Nephron (organoid): ENCODE results near the gene CPB1.
A peak's percentile ranks its signal among the peaks of the same experiment; 100 is the strongest.

ENCODE experiments used
- H3K27ac Mint-ChIP-seq, 3 experiments: 2 replicates each; pipeline ENCODE4 v1.8.0; 2020; ENCODE audit warnings: mixed read lengths in 3 of 3, mild to moderate bottlenecking in 2 of 3, moderate library complexity in 1 of 3
- H3K27me3 Mint-ChIP-seq: 2 replicates; pipeline ENCODE4 v1.8.0; 2021; ENCODE audit warnings: low read depth, mild to moderate bottlenecking, moderate library complexity, mixed read lengths
- H3K36me3 Mint-ChIP-seq: 2 replicates; pipeline ENCODE4 v1.8.0; 2020; ENCODE audit warnings: low read depth, mixed read lengths
- H3K4me1 Mint-ChIP-seq: 2 replicates; pipeline ENCODE4 v1.8.0; 2020; ENCODE audit warnings: mixed read lengths
- H3K4me3 Mint-ChIP-seq, 3 experiments: 2 replicates each; pipeline ENCODE4 v1.8.0; 2020; ENCODE audit warnings: mild to moderate bottlenecking in 3 of 3, mixed read lengths in 3 of 3, moderate library complexity in 2 of 3
- H3K9me3 Mint-ChIP-seq: 2 replicates; pipeline ENCODE4 v1.8.0; 2020; ENCODE audit warnings: mixed read lengths
- CTCF ChIP-seq, 3 experiments: fragments of 200-600 bp; sonication (generic); IDR thresholded peaks; one replicate each; pipeline ENCODE4 v1.5.0; 2021; ENCODE audit warnings: antibody characterized with exemption in 3 of 3; ENCODE audit not compliant: unreplicated experiment in 3 of 3

CPB1 gene

GRCh38 chr3:148840451-148840850, 12.8 kb downstream of the CPB1 start:
- Mint-ChIP-seq H3K27ac (peak overlapping the region in 1 of 3 experiments; percentile 67), H3K9me3 (no peaks in the 10 kb centered on the region), H3K4me3 (no peak overlapping the region), H3K36me3 (no peaks in the 10 kb centered on the region), H3K4me1 (peaks cover 9% of the 10 kb centered on the region), H3K27me3 (peaks cover 3% of the 10 kb centered on the region)
- TF ChIP-seq CTCF (IDR thresholded peaks at IDR 0.05; ENCODE audit: unreplicated experiment in 3 of 3), result no peak

- H3K4me3 Mint-ChIP-seq, result no peak overlapping the region
- no peaks in the 10 kb centered on the region for H3K9me3 Mint-ChIP-seq
- no peak for TF ChIP-seq CTCF (IDR thresholded peaks at IDR 0.05; ENCODE audit: unreplicated experiment in 3 of 3)
- H3K4me1 Mint-ChIP-seq, result peaks cover 5% of the 10 kb centered on the region
- H3K27ac Mint-ChIP-seq, result no peak overlapping the region
- peaks cover 3% of the 10 kb centered on the region for H3K27me3 Mint-ChIP-seq
- no peaks in the 10 kb centered on the region for H3K36me3 Mint-ChIP-seq
Observed at GRCh38 chr3:148845756-148846395, 18.3 kb downstream of the CPB1 start.

GRCh38 chr3:148847351-148847750, 19.7 kb downstream of the CPB1 start:
- Mint-ChIP-seq H3K27me3 (peaks cover 3% of the 10 kb centered on the region), H3K27ac (no peak overlapping the region), H3K4me1 (no peaks in the 10 kb centered on the region), H3K4me3 (no peak overlapping the region), H3K9me3 (no peaks in the 10 kb centered on the region), H3K36me3 (no peaks in the 10 kb centered on the region)
- no peak for TF ChIP-seq CTCF (IDR thresholded peaks at IDR 0.05; ENCODE audit: unreplicated experiment in 3 of 3)

GRCh38 chr3:148848410-148848809, 20.8 kb downstream of the CPB1 start:
- Mint-ChIP-seq H3K36me3 (no peaks in the 10 kb centered on the region), H3K4me1 (no peaks in the 10 kb centered on the region), H3K27me3 (peaks cover 3% of the 10 kb centered on the region), H3K4me3 (no peak overlapping the region), H3K27ac (no peak overlapping the region), H3K9me3 (no peaks in the 10 kb centered on the region)
- TF ChIP-seq CTCF (IDR thresholded peaks at IDR 0.05; ENCODE audit: unreplicated experiment in 3 of 3), result no peak

GRCh38 chr3:148852271-148852992, 24.8 kb downstream of the CPB1 start:
- no peak overlapping the region for H3K4me3 Mint-ChIP-seq
- no peak for TF ChIP-seq CTCF (IDR thresholded peaks at IDR 0.05; ENCODE audit: unreplicated experiment in 3 of 3)
- peaks cover 4% of the 10 kb centered on the region for H3K4me1 Mint-ChIP-seq

GRCh38 chr3:148853076-148853475, 25.5 kb downstream of the CPB1 start:
- no peak for TF ChIP-seq CTCF (IDR thresholded peaks at IDR 0.05; ENCODE audit: unreplicated experiment in 3 of 3)
- Mint-ChIP-seq H3K36me3 (no peaks in the 10 kb centered on the region), H3K27me3 (no peaks in the 10 kb centered on the region), H3K9me3 (no peaks in the 10 kb centered on the region), H3K27ac (peak overlapping the region in 1 of 3 experiments; percentile 5), H3K4me1 (peaks cover 4% of the 10 kb centered on the region), H3K4me3 (no peak overlapping the region)

More at GRCh38 chr3:148852271-148852992, 24.8 kb downstream of the CPB1 start:
- H3K36me3 Mint-ChIP-seq, result no peaks in the 10 kb centered on the region
- no peaks in the 10 kb centered on the region for H3K27me3 Mint-ChIP-seq
- H3K27ac Mint-ChIP-seq, result peak overlapping the region in 1 of 3 experiments; percentile 5
- no peaks in the 10 kb centered on the region for H3K9me3 Mint-ChIP-seq
